Left renal cortex interstitium (tissue), 4 donors: Measurements from ENCODE around the gene MKLN1. TPM values are rescaled to one million over a fixed set of nuclear protein-coding genes. Genes with fewer than 3 reads are reported as not detected.
"Not testable (repeated sequence)": the region's sequence is repeated elsewhere in the genome, so short reads cannot be mapped to it uniquely, and the experiment has no call there.

ENCODE experiments used
- DNase-seq, 4 donors: peaks; one replicate each; pipeline ENCODE4 v3.0.0-alpha.2; 2013; ENCODE audit warnings: low read depth in 4 of 4, low spot score in 2 of 4, missing footprints in 1 of 4
- polyA plus RNA-seq, 4 donors: library from polyadenylated mRNA; unstranded; fragments of 120-200 nt; gene quantifications; one replicate each; pipeline ENCODE4 v1.2.1, GENCODE V29; 2013; ENCODE audit not compliant: insufficient read length in 4 of 4

Gene MKLN1
- polyA plus RNA-seq, 4 donors: 33.6 to 41.3 (median 38.7) TPM

DNA sequence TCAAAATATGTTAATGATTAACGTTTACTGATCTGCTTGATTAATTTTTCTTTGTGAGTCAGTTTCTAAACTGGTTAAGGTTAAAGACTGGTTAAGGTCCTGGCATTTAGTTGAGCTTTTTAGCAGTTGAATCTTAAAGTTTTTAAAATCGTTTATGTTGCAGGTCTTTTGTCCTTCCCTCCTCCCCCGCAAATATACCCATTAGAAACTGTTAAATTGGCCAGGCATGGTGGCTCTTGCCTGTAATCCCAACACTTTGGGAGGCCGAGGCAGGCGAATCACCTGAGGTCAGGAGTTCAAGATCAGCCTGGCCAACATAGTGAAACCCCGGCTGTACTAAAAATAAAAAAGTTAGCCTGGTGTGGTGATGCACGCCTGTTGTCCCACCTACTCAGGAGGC lies 127.9 kb downstream of the MKLN1 start:
- no peak for DNase-seq

DNA sequence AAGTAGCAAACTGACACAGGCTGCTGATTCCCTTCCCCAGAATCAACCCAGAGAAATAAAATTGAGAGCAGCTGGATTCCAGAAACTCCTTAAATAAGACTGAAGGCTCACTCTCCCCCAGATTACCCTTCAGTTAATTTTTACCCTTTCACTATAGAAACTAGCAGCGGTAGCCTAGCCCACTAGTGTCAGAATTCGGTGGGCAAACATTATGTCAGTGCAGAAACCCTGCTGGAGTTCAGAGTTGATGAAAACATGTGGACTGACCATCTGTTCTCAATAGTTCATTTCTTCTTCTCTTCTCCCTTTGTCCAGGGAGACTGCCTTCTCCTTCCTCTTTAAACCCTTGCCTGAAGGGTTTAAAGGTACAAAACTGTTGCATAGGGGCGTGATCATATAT lies 128.7 kb downstream of the MKLN1 start:
- DNase-seq: no peak

DNA sequence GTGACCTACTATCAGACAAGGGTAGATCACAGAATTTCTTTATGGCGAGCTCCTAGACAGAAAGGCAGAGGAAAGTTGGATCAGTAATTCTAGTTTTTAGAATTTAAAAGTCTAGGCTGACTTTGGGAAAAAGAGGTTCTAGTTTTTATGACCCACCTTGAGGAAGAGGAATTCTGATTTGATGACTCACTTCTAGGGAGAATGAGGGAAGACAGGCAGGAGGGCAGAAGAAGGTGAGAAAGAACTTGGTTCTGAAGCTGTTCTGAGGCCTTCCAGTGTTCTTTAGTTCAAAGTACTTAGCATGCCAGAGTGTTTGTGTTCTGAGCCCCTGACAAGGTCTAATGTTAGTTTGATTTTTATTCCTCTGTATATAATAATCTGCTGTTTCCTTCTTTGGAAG lies 131.6 kb downstream of the MKLN1 start:
- DNase-seq: no peak

DNA sequence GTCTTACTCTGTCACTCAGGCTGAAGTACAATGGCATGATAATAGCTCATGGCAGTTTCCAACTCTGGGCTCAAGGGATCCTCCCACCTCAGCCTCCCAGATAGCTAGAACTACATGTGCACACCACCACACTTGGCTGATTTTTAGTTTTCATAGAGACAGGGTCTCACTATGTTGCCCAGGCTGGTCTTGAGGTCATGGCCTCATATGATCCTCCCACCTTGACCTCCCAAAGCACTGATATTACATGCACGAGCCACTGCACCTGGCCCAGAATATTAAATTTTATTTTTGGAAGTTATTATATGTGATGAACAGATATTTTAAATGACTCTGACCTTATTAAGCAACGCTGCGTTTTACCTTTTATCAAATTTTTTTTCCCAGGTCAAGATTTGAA lies 134.4 kb downstream of the MKLN1 start:
- DNase-seq: no peak

DNA sequence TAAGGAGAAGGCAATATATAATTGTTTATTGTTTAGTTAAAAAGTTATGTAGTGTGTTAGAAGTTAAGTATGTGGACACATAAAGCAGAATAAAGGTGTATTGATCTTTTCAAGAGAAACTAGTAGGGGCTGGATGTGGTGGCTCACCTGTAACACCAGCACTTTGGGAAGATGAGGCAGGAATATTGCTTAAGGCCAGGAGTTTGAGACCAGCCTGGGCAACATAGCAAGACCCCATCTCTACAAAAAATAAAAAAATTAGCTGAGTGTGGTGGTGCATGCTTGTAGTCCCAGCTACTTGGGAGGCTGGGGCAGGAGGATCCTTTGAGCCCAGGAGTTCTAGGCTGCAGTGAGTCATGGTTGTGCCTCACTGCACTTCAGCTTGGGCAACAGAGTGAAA lies 135.0 kb downstream of the MKLN1 start:
- not testable (repeated sequence) for DNase-seq

GRCh38 chr7:131466735-131467365 lies 139.2 kb downstream of the MKLN1 start:
- DNase-seq: no peak

GRCh38 chr7:131467788-131468187 lies 140.1 kb downstream of the MKLN1 start:
- DNase-seq: no peak

- no peak for DNase-seq
These were observed 143.8 kb downstream of the MKLN1 start for GRCh38 chr7:131471250-131472004.

GRCh38 chr7:131476740-131477139 lies 149.1 kb downstream of the MKLN1 start:
- DNase-seq: no peak

DNA sequence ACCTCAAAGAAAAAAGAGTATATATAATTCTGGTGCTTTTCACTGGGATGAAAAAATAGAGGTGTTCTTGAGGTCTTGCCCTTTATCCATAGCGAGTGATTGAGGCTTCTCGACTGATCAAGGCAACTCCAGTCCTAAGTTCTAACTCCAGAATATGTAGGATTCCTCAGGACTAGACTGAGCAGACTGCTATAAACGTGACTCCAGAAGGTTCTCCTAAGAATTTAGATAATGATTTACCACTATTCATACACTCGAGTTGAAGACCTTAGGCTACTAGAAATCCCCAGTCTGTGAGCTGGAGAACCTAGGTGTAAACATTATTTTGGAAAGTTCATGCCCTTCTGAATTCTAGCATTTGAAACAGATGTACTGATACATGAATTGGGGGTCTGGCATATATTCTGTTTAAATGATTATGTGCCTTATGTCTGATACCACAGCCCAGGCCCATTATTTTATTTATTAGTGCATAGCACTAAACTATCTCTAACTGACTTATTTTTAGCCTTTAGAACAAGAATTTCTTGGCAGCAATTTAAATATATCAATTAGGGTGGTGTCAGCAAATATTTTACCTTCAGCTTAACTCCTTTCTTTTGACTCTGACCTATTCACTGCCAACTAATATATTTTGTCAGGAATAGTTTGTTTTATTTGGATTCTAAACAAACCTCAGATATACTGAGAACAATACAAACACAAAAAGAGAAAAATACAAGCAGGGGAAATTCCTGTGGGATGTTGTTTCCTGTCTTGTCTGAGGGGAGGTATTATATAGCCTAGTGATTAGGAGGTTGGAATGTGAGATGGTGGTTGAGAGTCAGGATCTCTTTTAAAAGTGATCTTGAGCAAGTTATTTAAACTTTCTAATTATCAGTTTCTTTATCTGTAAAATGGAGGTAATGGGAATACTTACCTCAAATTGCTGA lies 153.0 kb downstream of the MKLN1 start:
- no peak for DNase-seq

DNA sequence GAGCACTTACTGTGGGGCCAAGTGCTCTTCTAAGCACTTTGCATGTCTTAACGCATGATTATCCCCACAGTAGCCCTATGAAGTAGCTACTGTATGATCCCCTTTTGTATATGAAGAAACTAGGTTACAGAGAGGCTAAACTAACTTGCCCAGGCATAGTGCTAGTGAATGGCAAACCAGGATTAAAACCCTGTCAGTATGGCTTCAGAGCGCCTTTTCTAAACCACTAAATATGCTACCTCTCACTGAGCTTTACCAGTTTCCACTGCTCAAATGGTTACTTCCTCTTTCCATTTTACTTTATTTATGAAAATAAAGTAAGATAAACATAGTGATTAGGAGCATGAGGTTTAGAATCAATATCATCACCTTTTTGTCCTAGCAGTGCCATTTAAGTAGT lies 155.1 kb downstream of the MKLN1 start:
- no peak for DNase-seq

DNA sequence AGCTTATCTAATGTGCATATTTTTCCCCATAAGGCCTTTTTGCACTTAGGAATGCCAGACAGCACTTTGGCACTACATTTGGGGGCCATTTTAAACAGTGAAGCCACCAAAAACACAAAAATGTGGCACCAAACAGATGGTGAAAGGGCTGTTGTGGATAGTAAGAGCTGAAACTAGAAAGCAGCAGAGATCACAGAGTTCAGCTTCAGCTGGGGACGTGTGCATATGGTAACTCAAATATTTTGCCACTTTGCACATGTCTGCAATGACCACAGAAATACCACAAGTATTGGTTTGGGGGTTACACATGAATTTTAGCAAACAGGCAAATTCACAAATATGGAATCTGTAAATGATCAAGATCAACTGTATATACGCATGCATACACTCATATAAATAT lies 155.9 kb downstream of the MKLN1 start:
- no peak for DNase-seq

DNA sequence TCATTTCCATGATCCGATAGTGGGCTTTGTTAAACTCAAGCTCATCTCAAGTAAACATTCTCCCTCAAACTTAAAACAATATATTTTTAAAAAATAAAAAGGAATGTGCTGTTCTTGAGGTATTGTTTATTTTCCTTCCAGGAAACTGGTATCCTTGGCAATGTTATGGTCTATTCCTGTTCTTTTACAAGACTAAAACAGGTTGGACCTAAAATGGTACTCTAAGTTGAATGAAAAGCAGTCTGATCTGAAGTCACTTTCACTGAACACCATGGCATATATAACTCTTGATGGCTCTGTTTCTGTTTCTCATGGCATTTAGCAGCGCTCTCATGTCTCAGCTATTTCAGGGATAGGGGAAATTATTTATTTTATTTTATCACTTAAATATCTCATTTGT lies 158.7 kb downstream of the MKLN1 start:
- no peak for DNase-seq

GRCh38 chr7:131487217-131487616 lies 159.5 kb downstream of the MKLN1 start:
- DNase-seq: no peak

- no peak for DNase-seq
These were observed 160.7 kb downstream of the MKLN1 start for GRCh38 chr7:131488361-131488760.

DNA sequence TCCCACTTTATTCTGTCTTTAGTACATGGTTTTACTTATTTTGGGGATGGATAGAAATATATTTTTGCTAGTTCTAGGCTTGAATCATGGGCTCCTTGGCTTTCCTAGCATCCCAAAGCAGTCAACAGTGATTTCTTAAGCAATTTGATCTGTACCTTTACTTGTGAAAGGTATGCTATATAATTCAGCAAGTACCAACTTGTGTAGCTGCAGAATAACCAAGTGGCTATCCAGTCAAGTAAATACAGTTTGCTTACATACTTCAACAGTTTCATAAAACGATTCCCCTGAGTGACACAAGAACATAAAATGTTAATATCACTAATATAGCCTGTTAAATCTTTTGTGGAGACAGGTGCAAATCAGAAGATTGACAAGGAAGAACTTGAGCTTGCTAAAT lies 161.5 kb downstream of the MKLN1 start:
- no peak for DNase-seq

- DNase-seq: no peak
These were observed 162.2 kb downstream of the MKLN1 start for GRCh38 chr7:131489881-131490280.

DNA sequence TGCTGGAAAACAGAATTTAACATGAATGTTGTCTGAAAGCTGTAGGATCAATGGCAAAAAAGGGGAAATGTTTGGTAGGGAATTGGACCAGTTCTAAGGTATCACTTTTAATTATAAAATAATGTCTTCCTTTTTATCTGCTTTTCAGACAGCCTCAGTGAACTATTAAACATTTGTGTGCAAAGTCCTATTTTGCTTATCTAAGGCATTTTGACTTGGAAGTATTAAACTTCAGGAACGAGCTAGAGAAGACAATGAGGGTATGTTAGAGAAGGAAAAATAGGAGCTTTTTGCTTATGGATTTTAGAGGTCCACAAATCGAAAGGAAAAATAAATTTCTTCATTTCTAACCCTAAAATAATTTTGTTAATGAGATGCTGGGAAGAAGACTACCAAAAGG lies 165.4 kb downstream of the MKLN1 start:
- no peak for DNase-seq

GRCh38 chr7:131493581-131493980 lies 165.9 kb downstream of the MKLN1 start:
- no peak for DNase-seq

GRCh38 chr7:131494182-131494581 lies 166.5 kb downstream of the MKLN1 start:
- no peak for DNase-seq
